ENCODE measurements around the gene LRRC45.

- TF ChIP-seq CREB5 (CRISPR knock-in tag; IDR thresholded peaks at IDR 0.05; ENCODE audit: low read depth) (no peak), ZFP30 (CRISPR knock-in tag; IDR thresholded peaks at IDR 0.05) (no peak), PATZ1 (CRISPR knock-in tag; IDR thresholded peaks at IDR 0.05; ENCODE audit: borderline replicate concordance) (no peak)
These were observed 43.0 kb upstream of the LRRC45 start for GRCh38 chr17:81980122-81980521.
